Measurements from ENCODE around the gene EPM2AIP1.

EPM2AIP1 gene

GRCh38 chr3:37037352-37037751 lies 44.4 kb upstream of the EPM2AIP1 start:
- TF ChIP-seq USF1 (IDR thresholded peaks at IDR 0.05): no peak

- TF ChIP-seq EGR1 (IDR thresholded peaks at IDR 0.05): no peak
- no peak for TF ChIP-seq USF1 (IDR thresholded peaks at IDR 0.05)
- no peak for TF ChIP-seq CREB1 (IDR thresholded peaks at IDR 0.05; ENCODE audit: low read depth)
- no peak for TF ChIP-seq YY1 (IDR thresholded peaks at IDR 0.05; ENCODE audit: low read depth)
- no peak for TF ChIP-seq TAF1 (IDR thresholded peaks at IDR 0.05; ENCODE audit: low read depth)
- TF ChIP-seq RAD21 (IDR thresholded peaks at IDR 0.05; ENCODE audit: low read depth): no peak
- TF ChIP-seq REST (IDR thresholded peaks at IDR 0.05; ENCODE audit: low read depth): no peak
- no peak for TF ChIP-seq MAX (IDR thresholded peaks at IDR 0.05)
- no peak for TF ChIP-seq NFIC (IDR thresholded peaks at IDR 0.05)
These were observed 40.0 kb upstream of the EPM2AIP1 start for GRCh38 chr3:37032961-37033360.

GRCh38 chr3:37031096-37031682 lies 38.3 kb upstream of the EPM2AIP1 start:
- TF ChIP-seq USF1 (IDR thresholded peaks at IDR 0.05) (no peak), NFIC (IDR thresholded peaks at IDR 0.05) (no peak), FOXM1 (IDR thresholded peaks at IDR 0.05; ENCODE audit: borderline replicate concordance, low read depth) (no peak), ZBTB7A (IDR thresholded peaks at IDR 0.05; ENCODE audit: low read depth) (no peak), CREB1 (IDR thresholded peaks at IDR 0.05; ENCODE audit: low read depth) (no peak), REST (IDR thresholded peaks at IDR 0.05; ENCODE audit: low read depth) (no peak), EP300 (IDR thresholded peaks at IDR 0.05; ENCODE audit: borderline replicate concordance) (no peak), TCF12 (IDR thresholded peaks at IDR 0.05; ENCODE audit: low read depth) (no peak), EGR1 (IDR thresholded peaks at IDR 0.05) (no peak), TAF1 (IDR thresholded peaks at IDR 0.05; ENCODE audit: low read depth) (no peak), MAX (IDR thresholded peaks at IDR 0.05) (no peak)

GRCh38 chr3:37030588-37030987 lies 37.7 kb upstream of the EPM2AIP1 start:
- TF ChIP-seq REST (IDR thresholded peaks at IDR 0.05; ENCODE audit: low read depth) (no peak), TAF1 (IDR thresholded peaks at IDR 0.05; ENCODE audit: low read depth) (no peak), EGR1 (IDR thresholded peaks at IDR 0.05) (no peak), CREB1 (IDR thresholded peaks at IDR 0.05; ENCODE audit: low read depth) (no peak), TCF12 (IDR thresholded peaks at IDR 0.05; ENCODE audit: low read depth) (no peak), RAD21 (IDR thresholded peaks at IDR 0.05; ENCODE audit: low read depth) (no peak), ZBTB7A (IDR thresholded peaks at IDR 0.05; ENCODE audit: low read depth) (no peak), CEBPB (IDR thresholded peaks at IDR 0.05) (no peak), NFIC (IDR thresholded peaks at IDR 0.05) (no peak), FOXM1 (IDR thresholded peaks at IDR 0.05; ENCODE audit: borderline replicate concordance, low read depth) (no peak), MAX (IDR thresholded peaks at IDR 0.05) (no peak), TEAD4 (IDR thresholded peaks at IDR 0.05) (no peak), EP300 (IDR thresholded peaks at IDR 0.05; ENCODE audit: borderline replicate concordance) (no peak), YY1 (IDR thresholded peaks at IDR 0.05; ENCODE audit: low read depth) (no peak), USF1 (IDR thresholded peaks at IDR 0.05) (no peak)
